Activated CD4-positive, alpha-beta T cell treated with anti-CD3 and anti-CD28 coated beads, Interleukin-2, amount 50 U/mL, for 1 hour (primary cell): Measurements from ENCODE around the gene ERI2.
"Not testable (repeated sequence)": the region's sequence is repeated elsewhere in the genome, so short reads cannot be mapped to it uniquely, and the experiment has no call there.

Source experiments
- DNase-seq: peaks from one replicate; pipeline ENCODE4 v3.0.0-alpha.2; 2020

ERI2 gene

DNA sequence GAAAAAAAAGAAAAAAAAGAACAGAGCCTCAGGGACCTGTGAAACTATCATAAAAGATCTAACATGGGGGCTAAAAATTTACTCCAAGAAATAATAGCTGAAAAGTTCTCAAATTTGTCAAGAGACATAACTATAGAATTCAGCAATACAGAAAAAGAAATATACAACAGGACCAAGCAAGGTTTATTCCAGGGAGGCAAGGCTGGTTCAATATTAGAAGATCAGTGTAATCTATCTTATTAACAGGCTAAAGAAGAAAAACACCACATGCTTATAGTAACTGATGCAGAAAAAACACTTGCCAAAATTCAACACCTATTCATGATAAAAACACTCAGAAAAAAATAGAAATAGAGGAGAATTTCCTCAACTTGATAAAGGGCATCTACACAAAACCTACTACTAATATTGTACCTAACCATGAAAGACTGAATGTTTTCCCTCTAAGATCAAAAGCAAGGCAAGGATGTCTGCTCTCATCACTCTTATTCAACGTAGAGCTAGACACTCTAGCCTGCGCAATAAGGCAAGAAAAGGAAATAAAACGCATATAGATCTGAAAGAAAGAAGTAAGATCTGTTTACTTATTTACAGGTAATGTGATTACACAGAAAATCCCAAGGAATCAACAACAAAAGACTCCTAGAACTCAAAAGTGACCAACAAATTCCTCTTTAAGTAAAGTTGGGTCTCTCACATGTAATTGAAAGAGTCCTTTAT lies 43.7 kb downstream of the ERI2 start:
- DNase-seq, result no peak

DNA sequence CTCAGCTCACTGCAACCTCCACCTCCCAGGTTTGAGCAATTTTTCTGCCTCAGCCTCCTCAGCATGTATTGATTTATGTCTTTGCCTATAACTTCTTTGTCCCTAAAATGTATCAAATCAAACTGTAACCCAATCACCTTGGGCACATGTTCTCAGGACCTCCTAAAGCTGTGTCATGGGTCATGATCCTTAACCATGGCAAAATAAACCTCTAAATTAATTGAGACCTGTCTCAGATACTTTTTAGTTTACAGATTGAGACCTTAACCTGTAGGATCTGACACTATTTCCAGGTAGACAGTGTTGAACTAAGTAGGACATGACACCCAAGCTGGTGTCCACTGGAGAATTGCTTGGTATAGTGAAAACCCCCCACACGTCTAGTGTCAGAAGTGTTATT lies 45.1 kb downstream of the ERI2 start:
- no peak for DNase-seq

DNA sequence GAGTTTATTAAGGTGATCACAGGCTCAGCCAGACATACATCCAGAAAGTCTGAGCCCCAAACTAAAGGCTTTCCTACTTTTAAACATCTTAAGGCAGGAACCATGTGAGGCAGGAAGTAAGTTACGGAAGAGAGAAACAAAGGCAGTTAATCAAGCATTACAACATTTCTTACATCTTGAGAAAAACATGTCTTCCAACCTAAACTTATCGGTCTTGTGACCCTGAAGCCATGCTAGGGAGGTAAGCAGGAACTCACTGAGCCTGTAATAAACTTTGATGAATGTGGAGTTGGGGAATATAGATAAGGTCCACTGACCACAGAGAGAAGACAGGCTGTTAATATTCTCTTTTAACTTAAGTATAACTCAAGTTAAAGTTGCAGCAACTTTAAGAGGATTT lies 45.9 kb downstream of the ERI2 start:
- no peak for DNase-seq

DNA sequence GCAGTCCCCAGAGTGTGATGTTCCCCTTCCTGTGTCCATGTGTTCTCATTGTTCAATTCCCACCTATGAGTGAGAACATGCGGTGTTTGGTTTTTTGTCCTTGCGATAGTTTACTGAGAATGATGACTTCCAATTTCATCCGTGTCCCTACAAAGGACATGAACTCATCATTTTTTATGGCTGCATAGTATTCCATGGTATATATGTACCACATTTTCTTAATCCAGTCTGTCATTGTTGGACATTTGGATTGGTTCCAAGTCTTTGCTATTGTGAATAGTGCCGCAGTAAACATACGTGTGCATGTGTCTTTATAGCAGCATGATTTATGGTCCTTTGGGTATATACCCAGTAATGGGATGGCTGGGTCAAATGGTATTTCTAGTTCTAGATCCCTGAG lies 50.5 kb downstream of the ERI2 start:
- not testable (repeated sequence) for DNase-seq

DNA sequence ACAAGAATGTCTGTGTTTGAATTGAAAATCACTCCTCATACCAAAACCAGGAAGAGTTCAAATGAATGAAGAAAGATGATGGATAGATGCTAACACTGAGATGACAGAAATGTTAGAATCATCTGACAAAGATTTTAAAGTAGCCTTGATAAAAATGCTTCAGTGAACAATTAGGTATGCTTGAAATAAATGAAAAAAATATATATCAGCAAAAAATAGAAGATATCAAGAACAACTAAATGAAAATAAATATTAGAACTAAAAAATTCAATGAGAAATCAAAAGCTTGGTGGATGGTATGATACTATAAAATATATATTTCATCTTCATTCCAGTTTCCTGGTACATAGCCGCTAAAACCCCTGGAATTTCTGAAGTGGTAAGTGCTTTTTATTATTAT lies 51.0 kb downstream of the ERI2 start:
- no peak for DNase-seq

DNA sequence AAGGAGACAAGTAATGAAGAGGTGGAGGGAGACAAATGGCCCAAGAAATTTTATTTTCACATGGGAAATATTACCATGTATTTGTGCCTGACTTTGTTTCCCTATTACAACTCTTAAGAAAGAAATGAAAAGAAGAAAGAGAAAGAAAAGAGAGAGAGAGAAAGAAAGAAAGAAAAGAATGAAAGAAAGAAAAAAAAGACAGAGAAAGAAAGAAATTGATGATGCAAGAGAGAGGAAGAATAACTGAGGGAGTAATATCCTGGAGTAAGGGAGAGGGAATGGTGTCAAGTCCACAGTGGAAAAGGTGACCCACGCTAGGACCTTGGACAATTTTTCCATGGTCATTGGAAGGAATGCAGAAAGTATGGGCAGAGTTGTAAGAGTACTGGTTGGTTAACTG lies 52.5 kb downstream of the ERI2 start:
- DNase-seq, result no peak

DNA sequence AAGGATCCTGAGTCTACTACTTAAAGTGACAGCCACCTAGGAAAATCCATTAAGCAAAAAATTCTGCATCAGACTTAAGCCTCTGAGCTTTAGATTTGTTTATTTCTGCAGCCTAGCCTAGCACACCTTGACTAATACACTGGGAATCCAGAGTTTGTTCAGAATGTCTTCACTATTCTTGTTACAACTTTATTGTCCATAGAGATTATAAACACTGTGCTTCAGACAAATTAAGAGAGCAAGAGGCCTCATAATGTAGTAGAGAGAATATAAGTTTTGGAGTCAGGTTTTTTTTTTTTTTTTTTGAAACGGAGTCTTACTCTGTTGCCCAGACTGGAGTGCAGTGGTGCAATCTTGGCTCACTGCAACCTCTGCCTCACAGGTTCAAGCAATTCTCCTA lies 55.7 kb downstream of the ERI2 start:
- no peak for DNase-seq

DNA sequence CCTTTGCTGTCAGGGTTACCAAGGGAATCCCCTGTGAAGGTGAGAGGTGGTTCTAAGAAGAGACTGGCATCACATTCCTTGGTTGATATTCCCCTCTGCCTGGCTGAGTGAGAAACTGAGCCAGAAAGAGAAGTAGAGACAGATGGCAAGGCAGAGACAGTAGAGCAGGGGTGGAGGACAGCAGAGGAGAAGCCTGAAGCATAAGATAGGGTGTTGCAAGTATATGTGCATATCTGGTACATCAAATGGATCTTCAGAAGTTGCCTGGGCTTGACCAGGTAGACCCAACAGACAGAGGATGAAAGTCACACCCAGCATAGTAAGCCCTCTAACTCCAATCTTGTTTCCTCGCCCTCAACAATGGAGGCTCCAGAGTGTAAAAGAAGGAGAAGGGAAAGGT lies 56.8 kb downstream of the ERI2 start:
- no peak for DNase-seq

DNA sequence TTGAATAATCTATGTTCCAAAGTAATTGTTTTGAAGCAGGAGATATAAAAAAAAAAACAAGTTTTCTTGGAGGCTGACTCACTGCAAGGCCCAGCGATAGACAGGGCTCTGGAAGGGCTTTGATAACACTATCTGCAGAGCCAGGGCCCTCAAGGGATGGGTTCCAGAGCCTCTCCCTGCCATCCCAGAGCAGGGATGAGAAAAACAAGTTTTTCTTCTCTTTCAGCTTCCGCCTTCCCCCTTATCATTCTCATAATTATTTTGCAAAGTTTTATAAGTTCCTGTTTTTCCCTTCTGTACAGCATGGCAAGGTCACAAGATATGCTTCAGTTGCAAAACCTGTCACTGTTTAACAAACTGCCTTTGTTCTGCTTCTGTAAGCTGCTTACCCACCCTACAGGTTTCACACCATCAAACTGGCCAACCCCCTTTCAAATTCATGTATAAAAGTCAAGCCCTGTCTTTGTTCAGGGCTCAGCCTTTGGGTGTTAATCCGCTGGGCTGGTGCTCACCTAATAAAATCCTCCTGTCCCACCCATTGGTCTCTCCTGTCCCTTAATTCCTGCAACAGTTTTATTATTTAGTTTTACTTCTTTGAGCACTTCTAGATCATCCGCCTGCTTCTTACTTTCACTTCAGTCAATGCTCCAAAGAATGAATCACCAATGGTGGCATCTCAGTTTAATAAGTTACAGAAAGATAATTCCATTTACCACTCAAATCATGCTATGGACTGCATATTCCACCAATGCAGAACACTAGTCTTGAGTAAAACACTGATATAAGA lies 59.0 kb downstream of the ERI2 start:
- no peak for DNase-seq

DNA sequence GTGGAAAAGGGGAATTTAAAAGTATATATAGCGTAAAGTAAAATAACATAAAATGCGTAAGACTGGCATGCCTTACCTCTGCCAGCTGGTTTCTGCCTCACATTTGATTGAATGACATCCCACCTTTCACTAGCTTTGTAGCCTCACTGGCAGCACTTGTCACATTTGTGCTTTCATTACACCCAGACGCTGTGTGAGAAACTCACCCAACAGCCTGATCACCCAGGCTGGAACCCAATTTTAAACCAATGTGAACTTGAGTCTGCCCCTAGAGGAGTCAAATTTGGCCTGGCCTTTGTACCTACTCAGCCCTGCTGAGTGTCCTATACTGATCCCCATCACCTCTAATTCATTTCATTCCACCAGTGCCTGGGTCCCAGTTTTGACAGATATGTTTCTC lies 59.8 kb downstream of the ERI2 start:
- no peak for DNase-seq
